AG04449 (cell line): ENCODE data around the gene LNX1.

ENCODE experiments used
- CTCF ChIA-PET: fragments of 350-600 bp; formaldehyde crosslinking; extraction: SDS; loops from one replicate; lab custom pipeline; 2021; ENCODE audit warnings: antibody characterized with exemption; lab: Yijun Ruan, JAX
- POLR2A ChIA-PET: fragments of 400-600, 350-600 bp; formaldehyde crosslinking; extraction: SDS; loops from one replicate; lab custom pipeline; 2020; ENCODE audit warnings: antibody characterized with exemption, inconsistent platforms; lab: Yijun Ruan, JAX
- DNase-seq: peaks from one replicate; pipeline ENCODE4 v3.0.0-alpha.2; 2010; ENCODE audit warnings: low read depth, low spot score
- H3K4me3 ChIP-seq: 2 replicates; pipeline ENCODE4 v1.5.1; 2011; ENCODE audit warnings: low read depth, mild to moderate bottlenecking, control low read depth, low read length
- CTCF ChIP-seq: IDR thresholded peaks from one replicate; pipeline ENCODE4 v1.5.1; 2011; ENCODE audit warnings: mild to moderate bottlenecking, moderate library complexity, low read length, control low read depth, inconsistent platforms; ENCODE audit not compliant: insufficient read depth; ENCODE audit errors: missing control alignments

LNX1 gene

GRCh38 chr4:53556651-53557050, 34.6 kb downstream of the LNX1 start:
- CTCF ChIA-PET: interaction anchor here (1.3 kb wide), 1 partner anchor 153 kb away, joined by 3 read pairs; no protein-coding TSS in a partner anchor

GRCh38 chr4:53553486-53554210, 37.6 kb downstream of the LNX1 start:
- no peak for TF ChIP-seq CTCF
- ChIA-PET POLR2A (no interaction called here), CTCF (no interaction called here)
- H3K4me3 ChIP-seq: no peak overlapping the region
- no peak for DNase-seq

More at GRCh38 chr4:53556651-53557050, 34.6 kb downstream of the LNX1 start:
- no peak overlapping the region for H3K4me3 ChIP-seq
- POLR2A ChIA-PET: no interaction called here
- no peak for DNase-seq
- TF ChIP-seq CTCF: no peak

- H3K4me3 ChIP-seq: no peak overlapping the region
- no peak for TF ChIP-seq CTCF
- DNase-seq: no peak
- ChIA-PET CTCF (interaction anchor here (0.8 kb wide), 1 partner anchor 48 kb away, joined by 3 read pairs; no protein-coding TSS in a partner anchor), POLR2A (no interaction called here)
Observed at GRCh38 chr4:53552711-53553110, 38.6 kb downstream of the LNX1 start.

GRCh38 chr4:53551958-53552357, 39.3 kb downstream of the LNX1 start:
- TF ChIP-seq CTCF: no peak
- CTCF ChIA-PET: interaction anchor here (0.8 to 1.3 kb wide), 2 partner anchors 31 to 48 kb away, joined by 3 read pairs; no protein-coding TSS in a partner anchor
- no peak overlapping the region for H3K4me3 ChIP-seq
- DNase-seq: no peak
- POLR2A ChIA-PET: interaction anchor here (1.3 kb wide), 1 partner anchor 10 kb away, joined by 3 read pairs; no protein-coding TSS in a partner anchor

DNA sequence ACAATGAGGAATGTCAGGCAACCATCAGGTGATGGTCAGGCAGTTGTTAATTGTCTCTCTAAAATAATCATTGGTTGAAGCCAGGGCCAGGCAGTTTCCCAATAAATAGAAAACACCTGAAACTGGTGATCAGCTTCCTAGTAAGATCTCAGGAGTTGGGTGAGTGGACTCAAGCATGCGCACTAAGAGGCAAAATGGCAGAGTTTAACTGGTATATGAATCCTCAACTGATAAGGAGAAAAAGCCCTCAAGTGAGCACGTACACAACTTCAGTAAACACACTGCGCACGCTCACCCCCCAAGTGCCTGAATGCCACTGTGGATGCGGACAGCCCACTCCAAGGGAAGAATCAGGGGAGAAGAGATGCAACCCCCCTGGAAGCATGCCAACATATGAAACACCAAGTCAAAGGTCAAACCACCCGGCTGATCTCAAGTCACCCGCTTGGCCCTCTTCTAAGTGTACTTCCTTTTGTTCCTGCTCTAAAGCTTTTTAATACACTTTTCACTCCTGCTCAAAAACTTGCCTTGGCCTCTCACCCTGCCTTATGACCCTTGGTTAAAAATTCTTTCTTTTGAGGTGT, 39.9 kb downstream of the LNX1 start:
- H3K4me3 ChIP-seq: no peak overlapping the region
- POLR2A ChIA-PET: interaction anchor here (1.3 kb wide), 1 partner anchor 10 kb away, joined by 3 read pairs; no protein-coding TSS in a partner anchor
- DNase-seq: no peak
- CTCF ChIA-PET: interaction anchor here (1.3 kb wide), 1 partner anchor 31 kb away, joined by 3 read pairs; no protein-coding TSS in a partner anchor
- TF ChIP-seq CTCF: no peak

- H3K4me3 ChIP-seq: no peak overlapping the region
- POLR2A ChIA-PET: no interaction called here
- DNase-seq: no peak
- TF ChIP-seq CTCF: no peak
- CTCF ChIA-PET: interaction anchor here (1.0 to 3.1 kb wide), 2 partner anchors 9 to 10 kb away, joined by 4 to 8 read pairs; no protein-coding TSS in a partner anchor
Observed at GRCh38 chr4:53548662-53549061, 42.6 kb downstream of the LNX1 start.
